HG03159 (cell line): ENCODE data around the gene RELL2.

Source experiments
- ATAC-seq: cut with Tn5 transposase; IDR thresholded peaks from one replicate; pipeline ENCODE4 v1.9.1; 2021; ENCODE audit warnings: mild to moderate bottlenecking, moderate library complexity; ENCODE audit not compliant: unreplicated experiment

Gene RELL2

DNA sequence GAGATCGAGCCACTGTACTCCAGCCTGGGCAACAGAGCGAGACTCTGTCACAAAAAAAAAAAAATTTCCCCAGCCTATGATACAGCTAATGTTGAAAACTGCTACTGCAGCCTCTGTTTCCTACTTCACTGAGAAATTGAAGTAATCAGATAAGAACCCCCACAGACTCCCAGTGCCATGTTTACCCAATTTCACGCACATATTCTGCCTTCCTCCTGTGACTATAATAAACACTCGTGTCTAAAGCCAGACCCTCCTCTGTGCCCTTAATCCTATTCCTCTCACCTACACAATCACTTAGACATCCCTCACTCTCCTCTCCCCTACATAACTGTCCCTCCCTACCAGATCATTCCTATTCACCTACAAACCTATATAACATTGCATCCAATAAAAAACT is 38.9 kb downstream of the RELL2 start:
- no peak for ATAC-seq

DNA sequence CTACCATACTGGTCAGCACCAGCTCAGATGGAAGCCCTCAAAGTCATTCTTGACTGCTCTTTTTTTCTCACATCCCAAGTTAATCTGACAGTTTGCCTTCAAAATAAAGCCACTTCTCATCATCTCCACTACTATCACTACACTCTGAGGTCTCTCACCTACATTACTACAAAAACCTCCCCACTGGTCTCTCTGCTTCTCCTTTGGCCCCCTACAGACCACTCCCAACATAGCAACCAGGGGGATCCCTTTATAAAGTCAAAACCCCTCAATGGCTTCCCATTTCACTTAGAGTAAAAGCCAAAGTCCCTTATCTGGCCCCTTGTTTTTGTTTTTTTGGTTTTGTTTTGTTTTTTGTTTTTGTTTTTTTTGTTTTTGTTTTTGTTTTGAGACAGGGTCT is 40.6 kb downstream of the RELL2 start:
- ATAC-seq: no peak

DNA sequence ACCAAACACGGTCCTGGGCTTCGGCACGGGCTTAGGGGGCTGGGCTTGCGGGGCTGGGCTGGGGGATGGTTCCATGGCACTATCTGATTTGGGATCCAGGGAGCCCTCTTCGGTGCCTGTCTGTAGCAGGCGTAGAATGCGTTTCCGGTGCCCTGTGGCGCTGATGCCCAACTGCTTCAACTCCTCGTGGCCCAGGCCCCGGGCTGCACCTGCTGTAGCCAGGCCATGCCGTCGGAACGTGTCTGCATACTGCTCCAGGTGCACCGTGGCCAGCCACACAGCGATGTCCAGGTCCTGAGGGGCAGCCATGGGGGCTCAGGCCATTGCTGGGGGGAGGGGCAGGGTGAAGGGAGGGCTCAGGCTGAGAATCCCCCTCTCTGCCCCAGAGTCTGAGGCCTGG is 43.4 kb downstream of the RELL2 start:
- ATAC-seq: no peak

DNA sequence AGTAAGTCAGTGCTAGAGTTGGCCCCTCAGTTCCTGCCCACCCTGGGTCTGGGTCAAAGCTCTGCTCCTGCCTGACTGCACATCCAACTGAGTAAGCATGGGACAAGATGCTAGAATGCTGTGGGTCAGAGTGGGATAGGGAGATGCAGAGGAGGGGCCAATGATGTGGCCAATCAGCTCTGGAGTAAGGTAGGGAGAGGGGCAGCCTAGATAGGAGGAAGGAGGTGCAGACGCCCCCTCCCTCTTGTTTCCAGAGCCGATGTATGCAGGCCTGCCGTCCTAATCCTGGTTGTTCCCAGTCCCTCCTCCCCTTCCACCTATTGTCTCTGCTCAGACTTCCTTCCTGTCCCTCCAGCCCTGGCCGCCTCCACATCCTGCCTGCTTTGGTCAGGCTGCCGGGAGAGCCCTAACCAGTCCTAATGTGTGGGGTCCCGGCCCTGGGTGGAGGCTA is 44.0 kb downstream of the RELL2 start:
- no peak for ATAC-seq

DNA sequence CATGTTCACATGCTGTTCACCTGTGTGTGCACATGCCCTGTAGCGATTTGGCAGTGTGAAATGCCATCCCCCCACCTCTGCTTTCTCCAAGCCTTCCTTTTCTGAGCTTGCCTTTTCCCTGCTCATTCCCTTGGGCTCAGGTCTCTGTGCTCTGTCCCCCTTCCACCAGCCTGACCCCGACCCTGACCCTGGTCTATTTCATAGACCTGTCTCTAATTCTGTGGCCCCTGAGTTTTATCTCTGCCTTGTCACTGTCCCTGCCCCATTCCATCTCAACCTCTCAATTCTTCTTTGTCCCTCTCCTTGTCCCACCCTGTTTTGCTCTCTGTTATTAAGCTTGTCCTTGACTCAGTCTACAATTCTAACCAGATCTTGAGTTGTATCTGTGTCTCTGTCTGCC is 44.5 kb downstream of the RELL2 start:
- ATAC-seq: no peak

DNA sequence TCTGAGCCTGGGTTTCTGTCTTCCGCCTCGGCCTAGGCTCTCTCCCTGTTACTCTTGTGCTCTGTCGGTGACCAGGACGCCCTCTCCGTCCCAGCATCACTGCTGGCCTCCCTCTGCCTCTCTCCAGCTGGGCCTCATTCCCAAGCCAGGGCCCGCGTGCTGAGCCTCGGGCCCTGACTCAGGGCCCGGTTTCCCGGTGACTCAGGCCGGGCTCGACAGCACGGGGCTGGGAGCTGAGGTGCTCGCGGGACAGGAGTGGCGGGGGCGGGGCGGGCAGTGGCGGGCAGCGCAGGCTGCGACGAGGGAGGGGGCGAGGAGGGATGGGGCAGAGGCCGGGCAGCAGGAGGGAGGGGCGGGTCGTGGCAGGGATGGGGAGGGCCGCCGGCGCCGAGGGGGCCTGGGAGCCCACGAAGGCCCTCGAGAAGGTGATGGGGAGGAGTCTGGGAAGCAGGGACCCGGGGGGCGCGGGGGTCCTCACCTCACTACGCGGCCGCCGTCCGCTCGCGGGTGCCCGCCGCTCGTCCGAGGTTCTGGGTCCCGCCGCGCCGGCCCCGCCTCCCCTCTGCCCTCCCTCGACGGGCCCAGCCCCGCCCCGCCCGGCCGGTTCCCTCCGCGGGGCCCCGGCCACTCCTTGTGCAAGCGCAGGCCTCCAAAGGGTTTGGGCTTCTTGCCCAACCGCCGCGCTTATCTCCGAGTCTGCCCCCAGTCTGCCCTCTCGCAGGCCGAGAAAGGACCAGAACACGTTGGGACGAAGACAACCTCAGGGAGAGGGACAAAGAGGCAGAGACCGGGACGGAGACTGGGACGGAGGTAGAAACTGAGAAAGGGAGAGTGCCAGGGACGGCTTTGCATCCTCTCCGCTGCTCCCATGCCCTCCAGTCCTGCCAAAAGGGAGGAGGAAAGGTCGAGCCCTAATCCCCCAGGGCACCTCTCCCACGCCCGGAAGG is 45.2 kb downstream of the RELL2 start, which contains the start of gene ARAP3:
TSS of gene ARAP3 (minus strand) at position 536 of the 947 bp plus-strand sequence. CDS start 1,744 bp downstream, outside the sequence.
- ATAC-seq: no peak

DNA sequence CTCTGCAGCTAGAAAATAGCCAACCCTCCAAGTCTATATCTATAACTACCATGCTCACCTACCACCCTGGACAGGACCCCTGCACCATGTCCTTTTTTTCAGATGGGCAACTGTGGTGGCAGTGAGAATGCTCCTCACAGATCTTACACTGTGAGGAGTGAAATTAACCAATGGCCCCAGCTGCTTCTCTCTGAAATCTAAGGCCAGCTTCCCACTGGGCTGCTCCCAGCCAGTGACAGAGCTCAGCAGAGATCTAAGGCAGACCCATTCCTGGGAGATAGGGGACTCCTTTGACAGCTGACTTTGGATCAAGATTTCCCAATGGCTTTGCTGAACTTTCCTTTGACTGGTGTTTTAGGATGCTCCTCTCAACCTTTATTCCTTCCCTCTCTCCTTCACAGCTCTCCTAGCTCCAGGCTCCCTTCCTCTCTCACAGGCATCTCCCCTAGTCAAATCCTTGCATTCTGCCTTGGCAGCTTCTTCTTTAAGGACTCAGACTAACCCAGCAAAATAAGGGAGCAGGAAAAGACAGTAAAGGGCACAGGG is 46.9 kb downstream of the RELL2 start:
- no peak for ATAC-seq

DNA sequence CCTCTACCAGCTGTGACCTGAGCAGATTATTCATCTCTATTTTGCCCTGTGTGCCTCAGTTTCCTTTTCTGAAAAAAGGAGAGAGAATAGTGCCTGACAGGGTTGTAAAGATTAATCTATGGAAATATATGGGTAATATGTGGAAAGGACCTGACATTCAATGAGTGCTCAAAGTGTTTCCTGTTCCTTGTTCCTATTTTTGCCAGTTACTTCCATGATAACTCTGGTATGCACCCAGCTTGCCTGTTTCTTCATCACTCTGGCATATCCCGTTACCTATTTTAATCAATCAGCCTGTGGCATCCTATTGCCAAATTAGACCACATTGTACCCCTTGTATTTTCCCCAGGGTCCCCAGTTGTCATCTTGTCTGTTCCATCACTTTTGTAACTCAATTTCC is 48.8 kb downstream of the RELL2 start:
- ATAC-seq: no peak

DNA sequence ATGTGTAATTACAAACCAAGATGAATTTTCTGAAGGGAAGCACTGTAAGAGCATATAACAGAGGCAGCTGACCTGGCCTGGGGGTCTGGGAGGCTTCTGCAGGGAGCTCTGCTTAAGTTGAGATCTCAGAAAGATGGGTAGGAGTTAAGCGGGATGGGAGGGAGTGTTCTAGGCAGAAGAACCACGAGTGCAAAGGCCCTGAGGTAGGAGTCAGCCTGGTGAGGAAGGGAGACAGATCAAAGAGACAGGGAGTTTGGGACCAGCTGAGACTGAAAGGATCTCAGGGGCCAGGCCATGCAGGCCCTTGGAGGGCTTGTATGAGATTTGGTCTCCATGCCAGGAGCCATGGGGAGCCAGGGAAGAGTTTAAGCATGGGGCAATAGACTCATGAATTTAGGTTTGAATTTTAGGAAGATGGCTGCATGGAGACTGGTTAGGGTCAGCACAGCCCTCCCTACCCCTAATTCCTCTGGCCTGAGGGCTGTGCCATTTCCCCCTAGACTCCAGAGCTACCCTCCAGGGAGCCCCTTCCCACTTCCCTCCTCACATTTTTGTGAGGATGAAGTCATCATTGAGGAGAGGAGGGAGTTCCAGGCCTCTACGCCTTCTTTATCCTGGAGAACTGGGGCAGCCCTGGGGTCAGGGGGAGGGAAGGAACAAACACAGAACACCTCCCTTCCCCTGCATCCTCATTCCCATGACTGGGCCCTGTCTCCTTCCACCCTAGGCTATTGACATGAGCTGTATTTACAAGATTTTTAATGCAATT is 50.0 kb downstream of the RELL2 start:
- no peak for ATAC-seq
